Glutamatergic neuron (in vitro differentiated cells): ENCODE measurements around the gene PTX3. TPM values are rescaled to one million over a fixed set of nuclear protein-coding genes. Genes with fewer than 3 reads are reported as not detected.

Source experiments
- DNase-seq: peaks from one replicate; pipeline ENCODE4 v3.0.0; 2022
- H3K27ac Mint-ChIP-seq: one replicate; pipeline ENCODE4 v1.8.0; 2020; ENCODE audit warnings: mild to moderate bottlenecking, mixed read lengths, inconsistent platforms; ENCODE audit not compliant: unreplicated experiment
- H3K27me3 Mint-ChIP-seq: one replicate; pipeline ENCODE4 v1.8.0; 2020; ENCODE audit warnings: mild to moderate bottlenecking, moderate library complexity, mixed read lengths, inconsistent platforms; ENCODE audit not compliant: unreplicated experiment
- H3K36me3 Mint-ChIP-seq: one replicate; pipeline ENCODE4 v1.8.0; 2020; ENCODE audit warnings: mild to moderate bottlenecking, mixed read lengths, inconsistent platforms; ENCODE audit not compliant: unreplicated experiment
- H3K4me1 Mint-ChIP-seq: one replicate; pipeline ENCODE4 v1.8.0; 2020; ENCODE audit warnings: mild to moderate bottlenecking, low read depth, mixed read lengths, inconsistent platforms; ENCODE audit not compliant: unreplicated experiment
- H3K4me3 Mint-ChIP-seq: one replicate; pipeline ENCODE4 v1.8.0; 2020; ENCODE audit warnings: mild to moderate bottlenecking, mixed read lengths, inconsistent platforms; ENCODE audit not compliant: unreplicated experiment
- H3K9me3 Mint-ChIP-seq: one replicate; pipeline ENCODE4 v1.8.0; 2020; ENCODE audit warnings: mild to moderate bottlenecking, moderate library complexity, mixed read lengths, inconsistent platforms; ENCODE audit not compliant: unreplicated experiment
- CTCF ChIP-seq: fragments of 200-600 bp; sonication (generic); IDR thresholded peaks from one replicate; pipeline ENCODE4 v1.5.0; 2021; ENCODE audit not compliant: partially characterized antibody, unreplicated experiment
- total RNA-seq: library from RNA; stranded (reverse); fragmentation: NEBNext Ultra II Directional; extraction: Animal tissue kit (Norgen Biotek cat#: 25700); gene quantifications from one replicate; pipeline ENCODE4 v1.2.1, GENCODE V29; 2021; ENCODE audit not compliant: unreplicated experiment

The PTX3 gene
- total RNA-seq, 1 donor from 2014 or later, result 2.4 TPM

- Mint-ChIP-seq H3K4me3 (no peak overlapping the region), H3K9me3 (peaks cover 3% of the 10 kb centered on the region), H3K4me1 (peaks cover 8% of the 10 kb centered on the region), H3K36me3 (no peaks in the 10 kb centered on the region), H3K27ac (no peak overlapping the region), H3K27me3 (no peaks in the 10 kb centered on the region)
- TF ChIP-seq CTCF, result no peak
- no peak for DNase-seq
Measured at GRCh38 chr3:157405457-157405856, 31.2 kb upstream of the PTX3 start.

GRCh38 chr3:157406394-157406793 is 30.3 kb upstream of the PTX3 start:
- Mint-ChIP-seq H3K27me3 (no peaks in the 10 kb centered on the region), H3K4me3 (no peak overlapping the region), H3K27ac (no peak overlapping the region), H3K36me3 (no peaks in the 10 kb centered on the region), H3K4me1 (peaks cover 8% of the 10 kb centered on the region), H3K9me3 (peaks cover 3% of the 10 kb centered on the region)
- no peak for DNase-seq
- no peak for TF ChIP-seq CTCF

GRCh38 chr3:157407769-157408168 is 28.9 kb upstream of the PTX3 start:
- no peak for DNase-seq
- H3K27me3 Mint-ChIP-seq, result no peaks in the 10 kb centered on the region
- peaks cover 8% of the 10 kb centered on the region for H3K4me1 Mint-ChIP-seq
- no peak for TF ChIP-seq CTCF
- no peak overlapping the region for H3K4me3 Mint-ChIP-seq
- H3K36me3 Mint-ChIP-seq, result no peaks in the 10 kb centered on the region
- no peak overlapping the region for H3K27ac Mint-ChIP-seq
- peaks cover 3% of the 10 kb centered on the region for H3K9me3 Mint-ChIP-seq

- Mint-ChIP-seq H3K36me3 (no peaks in the 10 kb centered on the region), H3K27me3 (no peaks in the 10 kb centered on the region), H3K27ac (no peak overlapping the region), H3K4me3 (no peak overlapping the region), H3K4me1 (peaks cover 12% of the 10 kb centered on the region), H3K9me3 (peaks cover 3% of the 10 kb centered on the region)
- no peak for DNase-seq
- no peak for TF ChIP-seq CTCF
Measured at GRCh38 chr3:157408499-157409149, 28.0 kb upstream of the PTX3 start.

- no peak overlapping the region for H3K4me3 Mint-ChIP-seq
Measured at GRCh38 chr3:157409516-157409915, 27.1 kb upstream of the PTX3 start.

More at GRCh38 chr3:157409516-157409915, 27.1 kb upstream of the PTX3 start:
- Mint-ChIP-seq H3K27me3 (no peaks in the 10 kb centered on the region), H3K4me1 (peaks cover 12% of the 10 kb centered on the region), H3K9me3 (peaks cover 3% of the 10 kb centered on the region), H3K36me3 (no peaks in the 10 kb centered on the region), H3K27ac (peak overlapping the region; percentile 79)
- no peak for TF ChIP-seq CTCF
- no peak for DNase-seq
